GM19397 (cell line): ENCODE data around the gene PLEKHB2.
A peak's percentile ranks its signal among the peaks of the same experiment; 100 is the strongest.
"Not testable (repeated sequence)": the region's sequence is repeated elsewhere in the genome, so short reads cannot be mapped to it uniquely, and the experiment has no call there.

Experiments used
- ATAC-seq: cut with Tn5 transposase; IDR thresholded peaks from one replicate; pipeline ENCODE4 v1.9.1; 2021; ENCODE audit warnings: mild to moderate bottlenecking, moderate library complexity; ENCODE audit not compliant: unreplicated experiment

PLEKHB2 gene, protein sequence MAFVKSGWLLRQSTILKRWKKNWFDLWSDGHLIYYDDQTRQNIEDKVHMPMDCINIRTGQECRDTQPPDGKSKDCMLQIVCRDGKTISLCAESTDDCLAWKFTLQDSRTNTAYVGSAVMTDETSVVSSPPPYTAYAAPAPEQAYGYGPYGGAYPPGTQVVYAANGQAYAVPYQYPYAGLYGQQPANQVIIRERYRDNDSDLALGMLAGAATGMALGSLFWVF

DNA sequence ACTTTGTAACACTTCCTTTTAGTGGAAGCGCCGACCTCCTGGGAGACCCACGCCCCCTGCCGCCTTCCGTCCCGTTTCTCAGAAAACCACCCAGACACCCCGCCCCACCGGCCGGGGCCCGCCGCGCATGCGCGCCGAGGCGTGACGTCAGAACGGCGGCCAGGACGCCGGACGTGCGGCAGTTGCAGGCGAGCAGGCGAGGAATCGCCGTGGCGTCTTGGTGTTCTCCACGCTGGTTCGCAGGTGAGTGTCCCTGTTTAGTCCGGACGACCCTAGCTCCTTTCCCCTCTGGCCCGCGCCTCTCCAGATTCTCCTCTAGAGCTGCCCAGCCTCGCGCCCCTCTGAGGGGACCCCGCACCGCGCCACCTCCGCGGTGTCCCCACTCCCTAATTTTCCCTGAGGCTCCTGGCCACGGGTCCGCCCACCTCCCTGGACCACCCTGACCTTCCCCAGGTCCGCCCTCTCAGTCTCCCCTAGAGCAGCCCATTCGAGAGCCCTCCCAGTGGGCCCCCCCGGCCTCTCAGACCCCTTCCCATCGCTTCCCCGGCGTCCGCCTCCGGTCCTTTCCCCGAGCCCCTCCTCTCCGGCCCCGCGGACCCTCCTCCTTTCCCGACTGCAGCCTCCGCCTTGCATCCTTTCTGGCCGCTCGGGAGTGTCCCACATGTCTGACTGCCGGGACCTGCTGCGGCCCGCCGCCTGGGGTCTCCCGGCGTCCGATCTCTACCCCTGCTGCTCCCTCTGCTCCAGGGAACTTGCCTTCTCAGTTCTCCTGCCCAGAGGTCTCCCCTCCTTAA is at the start of gene PLEKHB2:
Gene PLEKHB2 (plus strand): TSS at position 181 of the 794 bp plus-strand sequence. CDS start 15,606 bp downstream, outside the sequence.
- peak; percentile 83 for ATAC-seq

DNA sequence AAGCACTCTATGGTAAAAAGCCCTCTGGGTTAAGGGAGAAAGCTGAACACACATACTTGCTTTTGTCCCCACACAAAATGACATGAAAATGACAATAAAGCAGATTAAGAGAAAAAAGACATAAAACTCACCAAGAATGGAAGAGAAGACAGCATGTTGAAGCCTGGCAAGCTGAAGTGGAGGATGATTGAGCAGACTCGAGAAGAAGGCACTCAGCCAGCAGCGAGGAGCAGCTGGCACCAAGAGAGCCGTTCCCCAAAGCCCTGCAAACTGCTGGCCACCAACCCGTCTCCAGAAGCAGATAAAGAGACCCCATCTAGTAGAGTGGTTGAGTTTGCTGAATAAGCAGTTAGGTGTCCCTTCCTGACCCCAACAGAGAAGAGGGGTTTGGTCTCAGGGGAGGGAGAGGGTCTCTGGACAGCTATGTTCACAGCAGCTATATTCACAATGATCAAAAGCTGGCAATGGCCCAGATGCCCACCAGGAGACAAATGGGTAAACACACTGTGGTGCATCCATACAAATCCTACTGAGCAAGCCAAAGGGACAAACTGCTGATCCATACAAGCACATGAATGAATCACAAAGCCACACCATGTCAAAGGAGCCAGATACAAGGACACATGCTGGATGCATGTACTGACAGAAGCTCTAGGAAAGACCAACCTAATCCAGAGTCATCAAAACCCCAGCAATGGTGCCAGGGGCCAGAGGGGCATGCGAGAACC is 48.8 kb upstream of the PLEKHB2 start:
- no peak for ATAC-seq

DNA sequence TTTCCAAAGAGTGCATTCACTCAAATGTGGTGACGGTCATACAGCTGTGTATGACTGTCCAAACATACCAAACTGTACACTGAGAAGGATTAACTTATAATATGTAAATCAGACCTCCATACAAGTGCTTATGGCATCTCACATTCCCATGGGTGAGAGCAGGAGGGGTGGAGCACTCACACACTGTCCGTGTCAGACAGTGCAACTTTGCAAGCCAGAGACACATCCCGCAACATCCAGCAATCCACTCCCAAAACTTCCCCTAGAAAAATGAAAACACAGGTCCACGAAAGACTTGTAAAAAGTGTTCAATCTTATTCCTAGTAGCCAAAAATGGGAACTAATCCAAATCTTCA is 48.2 kb upstream of the PLEKHB2 start:
- no peak for ATAC-seq

DNA sequence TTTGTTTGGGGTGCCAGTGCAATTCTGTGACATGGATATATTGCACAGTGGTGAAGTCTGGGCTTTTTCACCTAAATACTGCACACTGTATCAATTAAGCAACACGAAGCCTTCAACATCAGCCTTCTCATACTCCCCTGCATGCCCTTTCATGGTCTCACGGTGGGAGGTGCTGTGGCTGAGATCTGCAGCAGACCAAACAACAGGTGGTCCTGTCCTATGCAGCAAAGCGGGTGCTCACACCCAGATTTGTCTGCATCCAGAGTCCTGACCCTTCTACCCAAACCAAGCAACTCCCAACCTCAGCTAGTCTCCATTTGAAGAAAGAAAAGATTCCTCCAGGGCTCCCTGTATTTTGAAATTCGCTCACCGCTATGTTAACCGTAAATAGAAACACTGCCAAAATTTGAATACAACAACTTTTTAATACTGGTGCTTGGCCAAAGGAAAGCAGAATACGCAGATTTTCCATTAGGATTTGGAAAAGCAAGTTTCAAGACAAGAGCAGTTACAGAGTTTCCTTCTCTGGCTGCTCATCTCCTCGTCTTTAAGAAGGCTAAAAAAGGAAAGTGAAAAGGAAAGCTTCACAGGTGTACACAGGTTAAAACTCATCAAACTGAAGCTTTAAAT is 46.8 kb upstream of the PLEKHB2 start:
- no peak for ATAC-seq

DNA sequence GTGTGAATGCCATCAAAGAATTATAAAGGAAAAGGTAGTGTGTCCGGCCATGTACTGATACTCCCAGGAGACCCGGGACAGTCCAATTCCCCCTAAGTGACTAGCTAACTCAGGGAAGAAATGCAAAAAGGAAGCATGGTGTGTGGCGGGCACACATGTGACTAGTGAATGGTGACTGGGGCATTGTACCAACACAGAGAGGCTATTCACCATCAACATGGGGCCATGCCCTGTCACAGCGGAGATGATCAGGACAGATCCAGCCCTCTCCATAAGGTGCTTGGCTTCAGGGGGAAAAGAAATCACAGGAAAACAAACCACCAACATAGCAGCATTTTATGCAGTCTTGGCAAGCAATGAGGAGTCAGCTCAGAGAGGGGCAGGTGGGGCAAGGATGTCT is 46.2 kb upstream of the PLEKHB2 start:
- no peak for ATAC-seq

DNA sequence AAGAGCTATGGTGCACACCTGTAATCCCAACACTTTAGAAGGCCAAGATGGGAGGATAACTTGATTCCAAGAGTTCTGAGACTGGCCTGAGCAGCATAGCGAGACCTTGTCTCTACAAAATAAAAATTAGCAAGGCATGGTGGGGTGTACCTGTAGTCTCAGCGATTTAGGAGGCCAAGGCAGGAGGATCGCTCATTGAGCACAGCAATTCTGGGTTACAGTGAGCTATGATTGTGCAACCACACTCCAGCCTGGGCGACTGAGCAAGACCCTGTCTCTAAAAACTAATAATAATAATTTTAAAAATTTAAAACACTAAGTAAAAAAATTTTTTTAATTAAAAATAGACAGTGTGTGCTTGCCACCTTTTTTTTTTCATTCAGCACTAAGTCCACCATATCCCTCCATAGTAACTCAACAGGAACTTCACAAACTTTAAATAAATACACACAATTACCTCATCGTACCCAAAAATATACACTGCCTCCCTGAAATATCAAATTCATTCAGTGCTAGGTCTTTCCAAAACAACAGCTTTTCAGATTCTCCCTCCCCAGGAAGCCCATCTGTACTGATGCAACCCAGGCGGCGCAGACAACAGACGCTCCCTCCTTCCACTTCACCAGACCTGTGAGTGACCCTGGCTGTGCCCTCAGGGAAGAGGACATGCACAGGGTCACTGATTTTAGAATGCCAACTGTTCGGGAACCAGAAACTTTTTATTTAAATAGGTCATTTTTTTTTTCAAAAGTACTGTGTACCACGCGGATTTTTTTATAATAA is 41.4 kb upstream of the PLEKHB2 start:
- no peak for ATAC-seq

DNA sequence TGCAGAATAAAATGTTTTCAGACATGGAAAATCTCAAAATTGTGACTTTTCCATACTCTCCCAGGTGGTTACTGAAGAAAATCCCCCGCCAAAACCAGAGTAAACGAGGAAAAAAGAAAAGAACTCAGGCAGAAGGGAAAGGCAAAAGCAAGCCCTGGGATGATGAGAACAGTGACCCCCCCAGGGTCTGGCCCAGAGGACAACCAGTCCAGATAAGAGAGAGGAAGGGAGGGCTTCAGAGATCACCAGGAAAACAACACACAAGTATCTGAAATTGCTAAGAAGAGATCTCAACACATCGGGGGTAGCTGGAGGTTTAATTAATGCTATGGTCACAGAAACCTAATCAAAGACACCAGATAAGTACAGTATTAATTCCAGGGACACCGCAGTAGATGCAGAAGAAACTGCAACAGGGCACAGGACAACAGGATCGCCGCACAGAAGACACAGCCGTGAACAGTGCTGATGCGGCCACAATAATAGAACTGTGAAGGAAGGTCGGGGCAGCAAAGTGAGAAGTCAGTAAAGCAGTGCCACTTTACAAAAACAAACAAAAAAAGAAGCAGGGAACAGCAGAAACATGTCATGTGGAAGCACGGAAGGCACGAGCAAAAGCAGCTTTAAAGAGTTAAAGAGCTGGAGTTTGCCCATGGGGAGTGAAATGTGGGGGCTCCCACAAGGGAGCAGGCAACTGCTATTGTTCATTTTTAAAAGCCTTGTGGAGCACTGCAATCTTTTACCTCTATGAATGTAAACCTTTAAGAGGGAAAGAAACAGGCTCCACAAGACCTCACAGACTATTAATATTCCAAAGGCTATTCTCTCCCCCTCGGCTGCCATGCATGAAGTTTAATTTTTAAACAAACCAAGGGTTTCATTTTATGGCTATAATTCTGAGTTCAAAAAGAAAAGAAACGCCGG is 40.3 kb upstream of the PLEKHB2 start:
- no peak for ATAC-seq

DNA sequence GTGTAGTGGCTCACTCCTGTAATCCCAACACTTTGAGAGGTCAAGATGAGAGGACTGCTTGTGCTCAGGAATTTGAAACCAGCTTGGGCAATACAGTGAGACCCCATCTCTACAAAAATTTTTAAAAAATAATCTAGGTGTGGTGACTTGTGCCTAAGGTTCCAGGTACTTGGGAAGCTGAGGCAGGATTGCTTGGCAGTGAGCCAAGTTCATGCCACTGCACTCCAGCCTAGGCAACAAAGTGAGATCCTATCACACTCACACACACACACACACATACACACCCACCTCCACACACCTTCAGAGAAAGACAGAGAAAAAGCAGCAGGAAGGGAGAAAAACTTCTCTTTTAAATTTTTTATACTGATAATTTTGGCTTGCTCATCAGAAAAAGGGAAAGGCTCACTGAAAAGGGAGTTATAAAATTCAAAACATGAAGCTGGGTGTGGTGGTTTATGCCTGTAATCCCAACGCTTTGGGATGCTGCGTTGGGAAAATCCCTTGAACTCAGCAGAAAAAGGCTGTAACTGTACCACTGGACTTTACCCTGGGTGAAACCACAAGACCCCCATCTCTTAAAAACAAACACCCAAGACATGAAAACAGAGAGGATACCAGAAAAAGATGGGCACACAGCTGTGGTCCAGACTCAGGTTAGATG is 37.5 kb upstream of the PLEKHB2 start:
- no peak for ATAC-seq

DNA sequence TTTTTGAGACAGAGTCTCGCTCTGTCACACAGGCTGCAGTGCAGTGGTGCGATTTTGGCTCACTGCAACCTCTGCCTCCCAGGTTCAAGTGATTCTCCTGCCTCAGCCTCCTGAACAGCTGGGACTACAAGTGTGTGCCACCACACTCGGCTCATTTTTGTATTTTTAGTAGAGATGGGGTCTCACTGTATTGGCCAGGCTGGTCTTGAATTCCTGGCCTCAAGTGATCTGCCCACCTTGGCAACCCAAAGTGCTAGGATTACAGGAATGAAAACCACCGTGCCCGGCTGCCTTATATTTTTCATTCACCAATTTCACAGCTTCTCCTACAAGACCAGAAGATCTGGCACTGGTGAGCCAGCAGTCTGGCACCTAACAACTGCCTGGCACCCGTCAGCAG is 37.0 kb upstream of the PLEKHB2 start:
- not testable (repeated sequence) for ATAC-seq

DNA sequence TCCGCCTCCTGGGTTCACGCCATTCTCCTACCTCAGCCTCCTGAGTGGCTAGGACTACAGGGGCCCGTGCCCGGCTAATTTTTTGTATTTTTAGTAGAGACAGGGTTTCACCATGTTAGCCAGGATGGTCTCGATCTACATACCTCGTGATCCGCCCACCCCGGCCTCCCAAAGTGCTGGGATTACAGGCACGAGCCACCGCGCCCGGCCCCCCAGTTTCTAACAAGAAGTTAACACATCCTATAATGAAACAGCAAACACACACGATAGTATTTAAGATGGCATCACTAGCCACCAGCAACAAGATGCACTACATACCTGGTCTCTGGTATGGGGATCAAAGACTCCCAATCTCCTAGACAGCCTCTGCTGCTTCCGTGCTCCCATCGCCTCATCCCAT is 29.6 kb upstream of the PLEKHB2 start:
- ATAC-seq = not testable (repeated sequence)

DNA sequence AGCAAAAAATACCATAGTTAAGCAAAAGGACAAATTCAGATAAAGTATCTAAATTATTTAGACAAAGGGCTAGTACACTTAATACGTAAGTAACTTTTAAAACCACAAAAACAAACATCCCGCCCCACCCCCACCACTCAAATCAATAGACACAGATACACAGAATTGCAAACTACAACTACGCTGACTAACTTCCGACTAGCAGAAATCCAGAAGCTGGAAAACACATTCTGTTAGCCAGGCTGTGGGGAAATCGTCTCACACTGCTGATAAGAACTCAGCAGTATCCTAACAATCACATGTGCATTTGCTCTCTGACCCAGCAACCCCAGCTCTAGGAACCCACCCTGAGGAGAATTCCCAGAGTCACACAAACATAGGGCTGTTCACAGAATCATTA is 28.4 kb upstream of the PLEKHB2 start:
- ATAC-seq = no peak

DNA sequence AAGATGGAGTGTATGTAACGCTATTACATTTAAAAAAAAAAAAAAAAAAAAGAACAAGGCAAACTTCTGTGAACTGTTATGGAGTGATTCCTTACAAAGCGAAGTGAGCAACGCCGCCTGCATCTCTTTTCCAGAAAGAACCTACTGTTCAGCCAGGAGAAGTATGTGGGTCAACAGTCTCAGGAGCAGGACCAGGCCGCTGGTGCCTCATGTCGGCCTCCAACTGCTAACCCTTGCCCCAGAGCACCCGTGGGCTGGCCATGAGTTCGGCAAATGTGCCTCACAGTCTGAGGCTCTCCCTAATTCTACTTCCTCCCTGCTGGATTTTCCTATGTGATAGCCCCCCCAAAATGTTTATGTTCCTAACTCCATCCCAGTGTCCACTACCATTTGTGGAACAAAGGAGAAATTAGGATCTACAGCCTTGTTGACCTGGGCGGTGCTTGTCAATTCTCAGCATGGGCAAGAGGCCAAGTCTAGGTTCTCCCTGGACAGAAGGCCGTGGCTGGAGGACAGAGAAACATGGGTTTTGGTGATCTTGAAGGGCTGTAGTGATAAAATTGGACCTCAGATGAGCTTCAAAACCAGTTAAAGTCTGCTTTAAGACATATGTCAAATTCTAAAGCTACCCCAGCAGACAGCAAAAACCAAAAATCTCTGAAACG is 27.8 kb upstream of the PLEKHB2 start:
- ATAC-seq = no peak

DNA sequence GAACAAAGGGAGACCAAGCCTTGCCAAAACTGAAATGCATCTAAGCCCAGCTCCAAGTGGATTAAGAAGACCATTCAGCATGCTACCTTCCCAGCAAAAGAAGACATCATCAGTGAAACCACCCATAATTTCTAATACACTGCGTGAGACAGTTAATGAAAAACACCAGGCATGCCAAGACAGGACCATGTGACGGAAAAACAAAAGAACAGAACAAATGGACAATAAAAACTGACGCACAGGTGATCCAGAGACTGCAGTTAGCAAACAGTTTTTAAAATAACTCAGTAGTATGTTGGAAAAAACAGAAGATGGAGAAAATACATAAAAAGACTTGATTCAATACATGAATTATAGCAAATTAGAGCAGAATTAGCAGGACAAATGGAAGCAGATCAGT is 27.2 kb upstream of the PLEKHB2 start:
- no peak for ATAC-seq

DNA sequence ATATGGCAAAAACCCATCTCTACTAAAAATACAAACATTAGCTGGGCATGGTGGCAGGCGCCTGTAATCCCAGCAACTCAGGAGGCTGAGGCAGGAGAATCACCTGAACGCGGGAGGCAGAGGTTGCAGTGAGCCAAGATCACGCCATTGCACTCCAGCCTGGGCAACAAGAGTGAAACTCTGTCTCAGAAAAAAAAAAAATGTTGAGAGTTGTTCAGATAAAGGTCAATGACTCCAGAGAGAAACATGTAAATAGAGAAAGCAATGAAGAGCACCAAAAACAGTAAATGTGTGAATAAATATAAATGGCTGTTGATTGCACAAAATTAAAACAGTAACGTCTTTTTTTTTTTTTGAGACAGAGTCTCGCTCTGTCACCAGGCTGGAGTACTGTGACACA is 25.2 kb upstream of the PLEKHB2 start:
- ATAC-seq = not testable (repeated sequence)

DNA sequence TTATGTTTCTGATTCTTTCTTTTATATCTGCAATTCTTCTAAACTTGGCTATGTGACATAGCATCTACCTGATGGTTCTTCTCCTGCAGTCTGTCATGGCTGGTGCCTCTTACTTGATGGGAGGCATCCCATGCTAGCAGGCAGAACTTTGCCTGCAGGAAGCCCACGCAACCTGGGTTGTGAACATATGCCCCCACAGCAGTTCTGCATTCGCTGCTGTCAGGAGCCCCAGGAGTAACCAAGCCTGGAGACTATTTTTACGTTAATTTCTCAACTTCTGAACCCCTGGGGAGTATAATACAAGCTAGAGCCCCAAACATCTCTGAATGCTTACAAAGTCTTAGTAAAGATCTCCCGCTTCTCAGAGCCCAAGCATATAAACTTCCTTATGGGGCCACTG is 23.9 kb upstream of the PLEKHB2 start:
- no peak for ATAC-seq

DNA sequence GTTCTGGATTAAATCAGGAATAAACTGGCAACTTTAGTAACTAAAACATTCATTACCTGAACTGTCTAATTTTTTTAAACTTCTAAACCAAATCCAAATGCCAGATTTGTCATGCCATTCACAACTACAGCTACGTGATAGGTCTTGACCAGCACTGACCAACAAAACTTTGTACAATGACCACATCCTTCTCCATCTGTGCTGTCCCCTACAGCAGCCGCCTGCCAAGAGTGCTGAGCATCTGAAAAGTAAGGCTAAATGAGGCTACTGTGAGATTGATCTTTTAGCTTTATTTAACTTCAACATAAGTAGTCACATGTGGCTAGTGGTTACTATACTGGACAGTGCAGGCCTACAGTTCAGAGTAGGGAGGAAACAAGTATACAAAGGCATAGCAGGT is 19.5 kb upstream of the PLEKHB2 start:
- ATAC-seq = no peak

DNA sequence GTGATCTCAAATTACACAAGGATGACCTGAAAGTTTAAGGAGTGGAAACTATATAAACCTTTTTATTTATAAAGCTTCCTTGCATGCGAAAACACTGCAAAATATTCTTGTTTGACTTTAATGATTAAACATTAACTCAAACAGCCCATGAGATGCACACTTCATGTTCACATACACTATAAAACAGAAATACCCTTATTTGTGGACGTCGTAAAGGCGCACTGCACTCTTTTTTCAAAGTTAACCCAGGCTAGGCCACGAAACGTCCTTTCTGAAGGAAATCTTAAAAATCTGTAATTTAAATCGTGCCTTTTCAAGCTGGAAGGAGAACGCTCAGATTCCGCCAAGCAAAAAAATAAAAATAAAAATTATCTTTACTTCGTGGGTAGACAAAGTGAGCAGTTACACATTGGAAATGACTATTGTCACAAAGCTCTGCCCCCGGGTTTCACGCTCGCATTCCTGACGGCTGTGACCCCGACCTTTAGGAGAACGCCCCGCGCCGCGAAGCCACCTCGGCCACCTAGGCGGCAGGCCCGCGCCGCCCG is 12.6 kb upstream of the PLEKHB2 start:
- ATAC-seq = no peak

DNA sequence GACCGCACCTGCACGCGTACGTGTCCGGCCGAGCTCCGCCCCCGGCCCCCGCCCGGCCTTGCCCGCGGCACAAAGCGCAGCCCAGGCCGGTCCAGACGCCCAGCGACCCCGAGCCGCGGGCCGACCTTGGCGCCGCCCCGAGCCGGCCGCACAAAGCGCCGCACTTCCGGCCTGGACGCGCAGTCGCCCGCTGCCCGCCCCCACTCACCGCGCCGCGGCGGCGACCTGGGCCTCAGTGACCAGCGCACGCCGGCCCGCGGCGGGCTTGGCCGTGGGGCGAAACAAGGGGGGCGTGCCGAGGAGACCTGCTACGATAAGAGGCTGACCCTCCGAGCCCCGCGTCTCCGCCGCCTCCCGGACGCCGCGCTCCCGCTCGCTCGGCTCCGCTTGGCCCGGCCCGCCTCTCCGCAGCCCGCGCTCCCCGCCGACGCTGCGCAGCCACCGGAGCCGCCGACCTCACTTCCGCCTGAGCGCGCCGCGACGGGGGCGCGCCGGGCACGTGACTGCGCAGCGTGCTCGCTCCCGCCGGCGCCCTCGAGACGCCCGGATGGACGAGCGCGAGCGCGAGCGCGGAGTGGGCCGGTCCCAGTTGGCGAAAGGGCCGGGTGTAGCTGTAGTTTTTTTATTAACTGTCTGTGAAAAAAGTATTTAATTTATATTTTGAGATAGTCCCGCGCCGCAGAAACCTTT is 12.0 kb upstream of the PLEKHB2 start, which contains the start of gene FAM168B:
Gene FAM168B (minus strand): TSS at position 455 of the 690 bp plus-strand sequence. CDS start 10,814 bp downstream, outside the sequence.
- ATAC-seq = peak; percentile 85
